PC-3 (cell line): Measurements from ENCODE around the gene SERPIND1. TPM values are rescaled to one million over a fixed set of nuclear protein-coding genes. Genes with fewer than 3 reads are reported as not detected.

ENCODE experiments used
- ATAC-seq: fragments of 200-7000 bp; cut with Tn5 transposase; 2 replicates; pipeline ENCODE4 v1.9.1; 2020; ENCODE audit warnings: mild to moderate bottlenecking, moderate library complexity
- BruUV-seq: library from RNA; stranded (reverse); fragments of 400-500 nt; replicated peaks from 2 replicates; lab custom pipeline; 2021; lab: Mats Ljungman, UMichigan
- CTCF ChIA-PET: fragments of 300-600 bp; sonication (Branson Sonifier 250); formaldehyde crosslinking; loops from one replicate; lab custom pipeline; 2022; ENCODE audit warnings: antibody characterized with exemption; lab: Charles Lee
- POLR2A ChIA-PET: fragments of 300-600 bp; sonication (Branson Sonifier 250); formaldehyde crosslinking; loops from one replicate; lab custom pipeline; 2022; ENCODE audit warnings: antibody characterized with exemption; ENCODE audit not compliant: unreplicated experiment; lab: Charles Lee
- DNase-seq: peaks from one replicate; pipeline ENCODE4 v3.0.0-alpha.2; 2015
- H2AFZ ChIP-seq: fragments of 300-600 bp; sonication (generic); 2 replicates; pipeline ENCODE4 v1.6.0; 2016; ENCODE audit warnings: antibody characterized with exemption, low read length
- H3F3A ChIP-seq: fragments of 300-600 bp; sonication (generic); one replicate; pipeline ENCODE4 v1.6.0; 2017; ENCODE audit warnings: antibody characterized with exemption, low read length, control low read depth, mild to moderate bottlenecking; ENCODE audit not compliant: unreplicated experiment
- H3K27ac ChIP-seq: fragments of 300-600 bp; sonication (generic); 2 replicates; pipeline ENCODE4 v1.5.1; 2016; ENCODE audit warnings: mild to moderate bottlenecking, low read length
- H3K27me3 ChIP-seq: fragments of 300-600 bp; sonication (generic); 2 replicates; pipeline ENCODE4 v1.6.1; 2016; ENCODE audit warnings: low read length, mixed read lengths
- H3K36me3 ChIP-seq: fragments of 300-600 bp; sonication (generic); 2 replicates; pipeline ENCODE4 v1.6.1; 2016; ENCODE audit warnings: low read depth, mixed run types, low read length, mixed read lengths
- H3K4me1 ChIP-seq: fragments of 300-600 bp; sonication (generic); 2 replicates; pipeline ENCODE4 v1.5.1; 2016; ENCODE audit warnings: low read length; ENCODE audit not compliant: insufficient read depth
- H3K4me2 ChIP-seq: fragments of 300-600 bp; sonication (generic); 2 replicates; pipeline ENCODE4 v1.6.0; 2016; ENCODE audit warnings: low read length
- H3K4me3 ChIP-seq: fragments of 300-600 bp; sonication (generic); 2 replicates; pipeline ENCODE4 v1.5.1; 2016; ENCODE audit warnings: mild to moderate bottlenecking, low read length, mixed read lengths
- H3K79me2 ChIP-seq: fragments of 300-600 bp; sonication (generic); 2 replicates; pipeline ENCODE4 v1.6.1; 2017; ENCODE audit warnings: low read length, mixed read lengths
- H3K9ac ChIP-seq: fragments of 300-600 bp; sonication (generic); 2 replicates; pipeline ENCODE4 v1.6.0; 2016; ENCODE audit warnings: mild to moderate bottlenecking, low read length
- H3K9me2 ChIP-seq: fragments of 300-600 bp; sonication (generic); replicated peaks from 2 replicates; pipeline ENCODE4 v1.6.1; 2016; ENCODE audit warnings: mixed run types, low read length, mixed read lengths
- H3K9me3 ChIP-seq: fragments of 300-600 bp; sonication (generic); 2 replicates; pipeline ENCODE4 v1.6.1; 2016; ENCODE audit warnings: low read length, mixed read lengths
- H4K20me1 ChIP-seq: fragments of 300-600 bp; sonication (generic); 2 replicates; pipeline ENCODE4 v1.6.1; 2016; ENCODE audit warnings: low read length, mixed read lengths
- EZH2 ChIP-seq: fragments of 300-600 bp; sonication (generic); IDR thresholded peaks from one replicate; pipeline ENCODE4 v1.6.1; 2017; ENCODE audit warnings: antibody characterized with exemption, mild to moderate bottlenecking, low read length; ENCODE audit not compliant: unreplicated experiment
- EZH2phosphoT487 ChIP-seq: fragments of 300-600 bp; sonication (generic); IDR thresholded peaks from 2 replicates; pipeline ENCODE4 v1.6.1; 2018; ENCODE audit warnings: mild to moderate bottlenecking, antibody characterized with exemption, low read length, borderline replicate concordance
- intact Hi-C: fragments of 100-400 bp; cut with micrococcal nuclease; formaldehyde crosslinking; loops from 2 replicates; pipeline ENCODE4 v1.9.0; 2023
- total RNA-seq: library from RNA; depleted of rRNA; stranded (reverse); fragments of >200 nt; gene quantifications from 2 replicates; pipeline ENCODE4 v1.2.3, GENCODE V29; 2014
- TF ChIP-seq, protein P1 (sequence below): fragments of 300-600 bp; sonication (generic); conservative IDR thresholded peaks from 2 replicates; pipeline ENCODE4 v1.5.1; 2017; ENCODE audit warnings: antibody characterized with exemption, low read depth, mild to moderate bottlenecking, low read length

Gene SERPIND1
- total RNA-seq, 1 experiment from 2014 or later, result 2.9 TPM

- ChIA-PET CTCF (no interaction called here), POLR2A (no interaction called here)
- Histone ChIP-seq H3K9me2 (no peaks in the 10 kb centered on the region), H3K27me3 (no peaks in the 10 kb centered on the region), H3K9ac (peak overlapping the region; percentile 21), H3F3A (peaks cover 9% of the 10 kb centered on the region), H3K4me2 (peak overlapping the region; percentile 9; the same call in 1 of the 2 replicates), H3K79me2 (no peaks in the 10 kb centered on the region), H2AFZ (no peak overlapping the region), H3K4me3 (no peak overlapping the region), H3K27ac (peak overlapping the region; percentile 95), H3K4me1 (peaks cover 51% of the 10 kb centered on the region), H3K9me3 (no peaks in the 10 kb centered on the region), H4K20me1 (no peaks in the 10 kb centered on the region), H3K36me3 (no peaks in the 10 kb centered on the region)
- DNase-seq (peak; percentile 68), ATAC-seq (peak; percentile 60)
- intact Hi-C loops, result no loop called here
- no TSS peak for BruUV-seq
- TF ChIP-seq, protein P1, sequence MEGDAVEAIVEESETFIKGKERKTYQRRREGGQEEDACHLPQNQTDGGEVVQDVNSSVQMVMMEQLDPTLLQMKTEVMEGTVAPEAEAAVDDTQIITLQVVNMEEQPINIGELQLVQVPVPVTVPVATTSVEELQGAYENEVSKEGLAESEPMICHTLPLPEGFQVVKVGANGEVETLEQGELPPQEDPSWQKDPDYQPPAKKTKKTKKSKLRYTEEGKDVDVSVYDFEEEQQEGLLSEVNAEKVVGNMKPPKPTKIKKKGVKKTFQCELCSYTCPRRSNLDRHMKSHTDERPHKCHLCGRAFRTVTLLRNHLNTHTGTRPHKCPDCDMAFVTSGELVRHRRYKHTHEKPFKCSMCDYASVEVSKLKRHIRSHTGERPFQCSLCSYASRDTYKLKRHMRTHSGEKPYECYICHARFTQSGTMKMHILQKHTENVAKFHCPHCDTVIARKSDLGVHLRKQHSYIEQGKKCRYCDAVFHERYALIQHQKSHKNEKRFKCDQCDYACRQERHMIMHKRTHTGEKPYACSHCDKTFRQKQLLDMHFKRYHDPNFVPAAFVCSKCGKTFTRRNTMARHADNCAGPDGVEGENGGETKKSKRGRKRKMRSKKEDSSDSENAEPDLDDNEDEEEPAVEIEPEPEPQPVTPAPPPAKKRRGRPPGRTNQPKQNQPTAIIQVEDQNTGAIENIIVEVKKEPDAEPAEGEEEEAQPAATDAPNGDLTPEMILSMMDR, result peak; percentile 74
- TF ChIP-seq EZH2phosphoT487 (no peak), EZH2 (no peak)
These were observed 10.2 kb downstream of the SERPIND1 start for GRCh38 chr22:20783844-20784723.

DNA sequence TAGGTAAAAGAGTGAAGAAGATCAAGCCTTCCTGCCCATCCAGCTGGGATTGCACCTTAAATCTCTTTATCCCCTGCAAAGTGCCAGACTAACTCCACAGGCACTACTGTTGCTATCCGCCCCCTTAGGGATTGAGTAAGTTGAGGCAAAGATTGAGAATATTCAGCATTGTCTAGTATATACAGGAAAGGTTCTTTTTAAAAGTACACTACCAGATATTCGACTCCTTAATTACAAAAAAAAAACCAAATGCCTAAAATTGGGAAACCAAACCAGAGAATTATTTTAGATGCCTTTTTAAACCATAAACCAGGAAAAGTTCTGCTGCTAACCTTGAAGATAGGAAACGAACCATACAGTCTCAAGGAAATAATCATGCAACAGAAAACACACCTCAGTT lies 11.5 kb downstream of the SERPIND1 start:
- no TSS peak for BruUV-seq
- TF ChIP-seq EZH2 (no peak), EZH2phosphoT487 (no peak)
- TF ChIP-seq, protein P1, result no peak
- ATAC-seq, result no peak

DNA sequence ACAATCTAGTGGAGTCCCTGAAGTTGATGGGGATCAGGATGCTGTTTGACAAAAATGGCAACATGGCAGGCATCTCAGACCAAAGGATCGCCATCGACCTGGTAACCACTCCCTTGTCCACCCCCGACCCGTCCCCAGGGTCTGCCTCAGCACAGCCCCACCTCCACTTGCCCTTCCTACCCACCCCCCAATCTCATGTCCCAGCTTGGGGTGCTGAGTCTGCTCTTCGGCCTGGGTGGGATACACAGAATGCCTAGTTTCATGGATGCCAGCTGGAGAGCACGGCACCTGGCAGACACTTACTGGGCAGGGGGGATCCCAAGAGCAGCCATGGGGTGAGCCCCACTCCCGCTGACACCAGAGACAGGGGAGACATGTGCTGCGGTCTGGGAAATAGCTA lies 12.1 kb downstream of the SERPIND1 start:
- H3K9me2 ChIP-seq, result no peaks in the 10 kb centered on the region
- TF ChIP-seq, protein P1, result no peak
- TF ChIP-seq EZH2phosphoT487, result no peak
- TF ChIP-seq EZH2, result no peak
- no peak overlapping the region for H3K4me3 ChIP-seq
- no peaks in the 10 kb centered on the region for H3K79me2 ChIP-seq
- peaks cover 32% of the 10 kb centered on the region for H3K4me1 ChIP-seq
- no TSS peak for BruUV-seq
- no peaks in the 10 kb centered on the region for H3K27me3 ChIP-seq
- no peak for ATAC-seq
- no peak for DNase-seq
- no peak overlapping the region for H3K27ac ChIP-seq
- H2AFZ ChIP-seq, result no peak overlapping the region
- POLR2A ChIA-PET, result no interaction called here
- H3K9me3 ChIP-seq, result no peaks in the 10 kb centered on the region
- no peaks in the 10 kb centered on the region for H3K36me3 ChIP-seq
- H3F3A ChIP-seq, result no peaks in the 10 kb centered on the region
- H4K20me1 ChIP-seq, result no peaks in the 10 kb centered on the region
- intact Hi-C loops, result no loop called here
- H3K4me2 ChIP-seq, result no peak overlapping the region
- H3K9ac ChIP-seq, result no peak overlapping the region
- CTCF ChIA-PET, result no interaction called here

More for the DNA sequence above, 11.5 kb downstream of the SERPIND1 start:
- H3K79me2 ChIP-seq, result no peaks in the 10 kb centered on the region
- no peak overlapping the region for H3K9ac ChIP-seq
- H4K20me1 ChIP-seq, result no peaks in the 10 kb centered on the region
- intact Hi-C loops, result no loop called here
- ChIA-PET POLR2A (no interaction called here), CTCF (no interaction called here)
- H3K4me1 ChIP-seq, result peaks cover 38% of the 10 kb centered on the region
- no peak overlapping the region for H2AFZ ChIP-seq
- H3K9me3 ChIP-seq, result no peaks in the 10 kb centered on the region
- no peak overlapping the region for H3K4me2 ChIP-seq
- peaks cover 5% of the 10 kb centered on the region for H3F3A ChIP-seq
- H3K9me2 ChIP-seq, result no peaks in the 10 kb centered on the region
- no peaks in the 10 kb centered on the region for H3K27me3 ChIP-seq
- DNase-seq, result no peak
- no peaks in the 10 kb centered on the region for H3K36me3 ChIP-seq
- no peak overlapping the region for H3K4me3 ChIP-seq
- H3K27ac ChIP-seq, result no peak overlapping the region
